GM19397 (cell line): Measurements from ENCODE around the gene CREM.
"Not testable (repeated sequence)": the region's sequence is repeated elsewhere in the genome, so short reads cannot be mapped to it uniquely, and the experiment has no call there.

ENCODE experiments used
- ATAC-seq: cut with Tn5 transposase; IDR thresholded peaks from one replicate; pipeline ENCODE4 v1.9.1; 2021; ENCODE audit warnings: mild to moderate bottlenecking, moderate library complexity; ENCODE audit not compliant: unreplicated experiment

CREM gene

GRCh38 chr10:35126530-35127288, at the start of gene CREM:
Gene CREM, plus strand, starts transcription at chr10:35126846. Its CDS starts 10,990 bp downstream, at chr10:35137836.
- ATAC-seq = peak; percentile 83

GRCh38 chr10:35079265-35079664, 47.4 kb upstream of the CREM start:
- no peak for ATAC-seq

GRCh38 chr10:35079763-35080162, 46.9 kb upstream of the CREM start:
- ATAC-seq = no peak

- not testable (repeated sequence) for ATAC-seq
These were observed 46.4 kb upstream of the CREM start for GRCh38 chr10:35080261-35080660.

- ATAC-seq = no peak
These were observed 43.4 kb upstream of the CREM start for GRCh38 chr10:35083242-35083641.

GRCh38 chr10:35089611-35090161, 37.0 kb upstream of the CREM start:
- peak; percentile 29 for ATAC-seq

GRCh38 chr10:35090162-35090954, 36.3 kb upstream of the CREM start, which contains the start of gene CUL2:
Gene CUL2, minus strand, starts transcription at chr10:35090341. Its CDS starts 19,024 bp downstream, at chr10:35071317.
- ATAC-seq = peak; percentile 94

- ATAC-seq = no peak
These were observed 34.5 kb upstream of the CREM start for GRCh38 chr10:35091994-35092790.

GRCh38 chr10:35092851-35093250, 33.8 kb upstream of the CREM start:
- ATAC-seq = no peak

GRCh38 chr10:35096312-35096711, 30.3 kb upstream of the CREM start:
- no peak for ATAC-seq

GRCh38 chr10:35097510-35097909, 29.1 kb upstream of the CREM start:
- ATAC-seq = no peak

- ATAC-seq = no peak
These were observed 22.8 kb upstream of the CREM start for GRCh38 chr10:35103882-35104281.

GRCh38 chr10:35112571-35112970, 14.1 kb upstream of the CREM start:
- ATAC-seq = no peak

GRCh38 chr10:35119378-35119777, 7.3 kb upstream of the CREM start:
- ATAC-seq = no peak

GRCh38 chr10:35124540-35124939, 2.1 kb upstream of the CREM start:
- ATAC-seq = no peak

GRCh38 chr10:35126062-35126529, 550 bp upstream of the CREM start:
- ATAC-seq = no peak

GRCh38 chr10:35127289-35127891, 744 bp downstream of the CREM start:
- ATAC-seq = peak; percentile 10

- no peak for ATAC-seq
These were observed 2.6 kb downstream of the CREM start for GRCh38 chr10:35129185-35129674.

GRCh38 chr10:35130663-35131062, 4.0 kb downstream of the CREM start:
- no peak for ATAC-seq

GRCh38 chr10:35132727-35133126, 6.1 kb downstream of the CREM start:
- no peak for ATAC-seq
